Suprapubic skin (tissue), 4 donors: ENCODE measurements around the gene ANKRD11. TPM values are rescaled to one million over a fixed set of nuclear protein-coding genes. Genes with fewer than 3 reads are reported as not detected.

Experiments
- DNase-seq, 2 donors: peaks; one replicate each; pipeline ENCODE4 v3.0.0-alpha.2; 2019; ENCODE audit warnings: low spot score in 2 of 2
- H3K27ac ChIP-seq: fragments of 200-600 bp; sonication (generic); one replicate; pipeline ENCODE4 v1.5.1; 2019
- H3K27me3 ChIP-seq: fragments of 200-600 bp; sonication (generic); one replicate; pipeline ENCODE4 v1.5.1; 2019
- H3K36me3 ChIP-seq: fragments of 200-600 bp; sonication (generic); one replicate; pipeline ENCODE4 v1.5.1; 2019
- H3K4me1 ChIP-seq: fragments of 200-600 bp; sonication (generic); one replicate; pipeline ENCODE4 v1.5.1; 2019
- H3K4me3 ChIP-seq: fragments of 200-600 bp; sonication (generic); one replicate; pipeline ENCODE4 v1.5.1; 2019; ENCODE audit warnings: mild to moderate bottlenecking
- H3K9me3 ChIP-seq: fragments of 200-600 bp; sonication (generic); one replicate; pipeline ENCODE4 v1.5.1; 2019
- EP300 ChIP-seq: sonication (generic); formaldehyde crosslinking; IDR thresholded peaks from one replicate; pipeline ENCODE4 v1.6.1; 2017; ENCODE audit warnings: antibody characterized with exemption
- POLR2A ChIP-seq, 2 donors: fragments of 450-650 bp; IDR thresholded peaks; one replicate each; pipeline ENCODE4 v1.6.1; 2017; ENCODE audit warnings: antibody characterized with exemption in 2 of 2, mild to moderate bottlenecking in 2 of 2, moderate library complexity in 2 of 2
- POLR2AphosphoS5 ChIP-seq, 3 donors: sonication (generic); formaldehyde crosslinking; IDR thresholded peaks; one replicate each; pipeline ENCODE4 v1.6.1; 2017; ENCODE audit warnings: antibody characterized with exemption in 3 of 3
- WGBS: methylation state at CpG from one replicate; pipeline ENCODE4 v1.1.5; 2018; 5-methylcytosine and 5-hydroxymethylcytosine counted together
- total RNA-seq, 4 donors: library from RNA; depleted of rRNA; stranded (reverse); fragments of >200 nt; gene quantifications; one replicate each; pipeline ENCODE4 v1.1.0, GENCODE V29; 2016
- TF ChIP-seq, protein P1 (sequence below), 2 donors: fragments of 200-600 bp in 1 of 2; fragments of 450-650 bp in 1 of 2; sonication (generic) in 1 of 2; IDR thresholded peaks; one replicate each; pipeline ENCODE4 v1.5.1; 2016 to 2019; ENCODE audit warnings: antibody characterized with exemption in 2 of 2, mild to moderate bottlenecking in 1 of 2, moderate library complexity in 1 of 2

ANKRD11 gene
- total RNA-seq, 4 donors from 2014 or later = 85.4 to 212 (median 127) TPM

DNA sequence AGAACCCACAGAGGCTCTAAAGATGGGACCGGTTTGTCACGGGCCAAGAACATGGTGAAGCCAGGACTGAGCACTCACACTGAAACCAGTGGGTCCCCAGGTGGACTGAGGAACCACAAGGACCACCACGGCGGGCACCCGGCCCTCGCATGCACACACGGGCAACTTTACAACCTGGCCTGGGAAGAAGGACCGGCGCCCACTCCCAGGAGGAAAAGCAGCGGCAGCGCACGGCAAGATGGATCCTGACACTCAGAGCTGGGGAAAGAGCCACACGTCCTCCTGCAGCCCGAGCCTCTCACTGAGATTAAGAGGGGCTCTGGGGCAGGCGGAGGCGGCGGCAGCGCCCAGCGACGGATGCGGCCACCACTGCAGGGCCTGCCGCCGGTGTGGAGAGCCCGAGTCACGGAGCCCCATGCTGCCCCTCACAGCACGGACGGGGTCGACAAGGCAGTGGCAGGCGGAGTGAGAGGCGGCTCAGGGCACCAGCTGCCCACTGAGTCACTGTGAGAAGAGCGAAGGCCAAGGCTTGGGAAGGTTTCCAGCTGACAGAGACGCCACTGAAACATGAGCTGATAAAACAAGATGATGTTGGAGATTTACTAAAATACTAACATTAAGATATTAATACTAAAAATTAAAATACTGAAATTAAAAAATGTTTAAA lies 118.3 kb downstream of the ANKRD11 start:
- Histone ChIP-seq H3K4me3 (no peak overlapping the region), H3K27ac (no peak overlapping the region), H3K9me3 (no peaks in the 10 kb centered on the region), H3K4me1 (peaks cover 26% of the 10 kb centered on the region), H3K27me3 (no peaks in the 10 kb centered on the region), H3K36me3 (no peaks in the 10 kb centered on the region)
- TF ChIP-seq POLR2A (IDR thresholded peaks at IDR 0.05) (no peak), POLR2AphosphoS5 (IDR thresholded peaks at IDR 0.05) (no peak), EP300 (no peak)
- TF ChIP-seq, protein P1, sequence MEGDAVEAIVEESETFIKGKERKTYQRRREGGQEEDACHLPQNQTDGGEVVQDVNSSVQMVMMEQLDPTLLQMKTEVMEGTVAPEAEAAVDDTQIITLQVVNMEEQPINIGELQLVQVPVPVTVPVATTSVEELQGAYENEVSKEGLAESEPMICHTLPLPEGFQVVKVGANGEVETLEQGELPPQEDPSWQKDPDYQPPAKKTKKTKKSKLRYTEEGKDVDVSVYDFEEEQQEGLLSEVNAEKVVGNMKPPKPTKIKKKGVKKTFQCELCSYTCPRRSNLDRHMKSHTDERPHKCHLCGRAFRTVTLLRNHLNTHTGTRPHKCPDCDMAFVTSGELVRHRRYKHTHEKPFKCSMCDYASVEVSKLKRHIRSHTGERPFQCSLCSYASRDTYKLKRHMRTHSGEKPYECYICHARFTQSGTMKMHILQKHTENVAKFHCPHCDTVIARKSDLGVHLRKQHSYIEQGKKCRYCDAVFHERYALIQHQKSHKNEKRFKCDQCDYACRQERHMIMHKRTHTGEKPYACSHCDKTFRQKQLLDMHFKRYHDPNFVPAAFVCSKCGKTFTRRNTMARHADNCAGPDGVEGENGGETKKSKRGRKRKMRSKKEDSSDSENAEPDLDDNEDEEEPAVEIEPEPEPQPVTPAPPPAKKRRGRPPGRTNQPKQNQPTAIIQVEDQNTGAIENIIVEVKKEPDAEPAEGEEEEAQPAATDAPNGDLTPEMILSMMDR (IDR thresholded peaks at IDR 0.05) = no peak
- 95% methylated on average over 32 of the region's 32 CpGs for WGBS
- no peak for DNase-seq

DNA sequence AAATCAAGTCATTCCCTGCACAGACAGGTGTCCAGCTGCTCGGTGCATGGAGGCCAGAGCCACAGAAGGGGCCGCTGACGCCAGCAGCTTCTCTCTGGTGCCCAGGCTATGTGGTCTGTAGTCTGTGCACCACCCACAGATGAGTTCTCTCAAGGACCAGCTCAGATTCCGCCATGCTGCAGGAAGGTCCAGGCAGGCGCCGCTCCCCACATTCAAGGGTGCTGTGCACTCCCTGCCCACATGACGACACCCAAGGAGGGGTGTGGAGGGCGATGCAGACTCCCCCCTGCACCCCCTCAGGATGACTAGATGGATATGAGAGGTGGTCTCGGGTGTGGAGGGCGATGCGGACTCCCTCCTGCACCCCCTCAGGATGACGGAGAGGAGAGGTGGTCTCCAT lies 119.0 kb downstream of the ANKRD11 start:
- no peaks in the 10 kb centered on the region for H3K36me3 ChIP-seq
- H3K4me3 ChIP-seq = no peak overlapping the region
- DNase-seq = no peak
- H3K4me1 ChIP-seq = peaks cover 29% of the 10 kb centered on the region
- no peaks in the 10 kb centered on the region for H3K27me3 ChIP-seq
- TF ChIP-seq POLR2AphosphoS5 (IDR thresholded peaks at IDR 0.05) (no peak), POLR2A (IDR thresholded peaks at IDR 0.05) (no peak), EP300 (no peak)
- TF ChIP-seq, protein P1 (IDR thresholded peaks at IDR 0.05) = no peak
- H3K27ac ChIP-seq = no peak overlapping the region
- WGBS = 94% methylated on average over 4 of the region's 12 CpGs
- no peaks in the 10 kb centered on the region for H3K9me3 ChIP-seq

DNA sequence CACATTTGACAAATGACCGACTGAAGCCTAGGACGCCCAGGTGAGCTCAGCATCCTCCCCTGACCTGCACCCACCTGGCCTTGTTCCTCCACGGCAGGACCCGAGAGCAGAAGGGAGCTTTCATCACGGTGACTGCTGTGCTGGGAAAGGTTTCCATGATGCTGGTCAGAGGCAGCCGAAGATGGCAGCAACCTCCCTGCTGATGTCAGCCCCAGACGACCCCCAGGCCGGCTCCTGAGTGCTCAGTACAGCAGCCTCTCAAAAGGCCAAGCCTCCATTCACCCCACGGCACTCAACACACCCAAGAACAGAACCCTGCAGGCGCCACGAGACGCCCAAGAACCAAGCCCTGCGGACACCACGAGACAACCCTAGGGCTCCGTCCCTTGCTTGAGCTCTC lies 119.8 kb downstream of the ANKRD11 start:
- no peak overlapping the region for H3K27ac ChIP-seq
- no peak overlapping the region for H3K4me3 ChIP-seq
- WGBS = 77% methylated on average over 7 of the region's 15 CpGs
- H3K4me1 ChIP-seq = peaks cover 29% of the 10 kb centered on the region
- H3K9me3 ChIP-seq = no peaks in the 10 kb centered on the region
- no peak for DNase-seq
- H3K27me3 ChIP-seq = no peaks in the 10 kb centered on the region
- no peaks in the 10 kb centered on the region for H3K36me3 ChIP-seq
- TF ChIP-seq POLR2A (IDR thresholded peaks at IDR 0.05) (no peak), EP300 (no peak), POLR2AphosphoS5 (IDR thresholded peaks at IDR 0.05) (no peak)
- TF ChIP-seq, protein P1 (IDR thresholded peaks at IDR 0.05) = no peak

DNA sequence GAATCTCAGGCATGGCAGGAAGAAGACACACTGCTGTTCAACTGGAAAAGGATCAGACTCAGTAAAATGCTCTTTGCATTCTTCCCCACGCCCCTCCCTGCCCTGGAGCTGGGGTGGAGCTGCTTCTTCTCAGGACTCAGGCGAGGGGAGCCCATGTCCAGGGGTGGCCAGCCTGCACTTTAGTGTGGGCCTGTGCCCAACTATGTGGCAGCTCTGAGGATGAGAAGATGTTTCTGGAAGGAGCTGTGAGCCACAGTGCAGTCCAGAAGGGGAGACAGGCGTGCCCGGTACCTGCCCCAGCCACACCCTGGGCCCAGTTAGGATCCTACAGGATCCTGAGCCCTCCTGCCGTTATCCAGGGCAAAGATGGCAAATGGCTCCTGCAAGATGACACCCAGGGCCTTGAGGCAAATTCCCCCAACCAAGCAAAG lies 120.3 kb downstream of the ANKRD11 start:
- Histone ChIP-seq H3K27ac (no peak overlapping the region), H3K4me1 (peaks cover 33% of the 10 kb centered on the region), H3K4me3 (no peak overlapping the region), H3K9me3 (no peaks in the 10 kb centered on the region), H3K27me3 (no peaks in the 10 kb centered on the region), H3K36me3 (no peaks in the 10 kb centered on the region)
- WGBS = 24% methylated on average over 2 of the region's 5 CpGs
- TF ChIP-seq, protein P1 (IDR thresholded peaks at IDR 0.05) = no peak
- no peak for TF ChIP-seq POLR2AphosphoS5 (IDR thresholded peaks at IDR 0.05)
- no peak for DNase-seq

DNA sequence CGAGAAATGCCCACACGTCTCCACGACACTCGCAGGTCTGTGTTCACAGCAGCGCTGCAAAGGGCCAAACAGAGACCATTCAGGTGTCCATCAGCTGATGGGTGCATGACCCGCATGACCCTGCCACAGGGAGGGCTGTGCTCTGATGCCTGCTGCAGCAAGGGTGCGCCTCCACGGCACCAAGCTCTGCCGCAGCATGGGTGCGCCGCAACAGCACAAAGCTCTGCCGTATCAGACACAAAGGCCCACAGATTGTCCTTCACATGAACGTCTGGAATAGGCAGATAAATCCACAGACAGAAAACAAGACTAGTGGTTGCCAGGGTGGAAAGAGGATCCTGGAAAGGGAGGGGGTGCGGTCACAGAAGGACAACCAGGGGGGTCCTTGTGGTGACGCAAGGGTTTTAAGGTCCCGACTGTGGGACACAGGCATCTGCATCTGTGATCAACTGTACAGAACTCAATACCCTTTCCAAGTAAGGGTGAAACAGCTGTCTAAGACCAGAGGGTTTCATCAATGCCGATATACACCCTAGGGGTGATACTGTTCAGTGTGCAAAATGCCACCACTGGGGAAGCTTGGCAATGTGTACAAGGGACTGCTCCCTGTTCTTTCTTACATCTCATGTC lies 121.0 kb downstream of the ANKRD11 start:
- Histone ChIP-seq H3K27ac (no peak overlapping the region), H3K27me3 (no peaks in the 10 kb centered on the region), H3K36me3 (no peaks in the 10 kb centered on the region), H3K4me3 (no peak overlapping the region), H3K9me3 (no peaks in the 10 kb centered on the region), H3K4me1 (peaks cover 40% of the 10 kb centered on the region)
- DNase-seq = no peak
- no peak for TF ChIP-seq EP300
- TF ChIP-seq, protein P1 (IDR thresholded peaks at IDR 0.05) = no peak
- no peak for TF ChIP-seq POLR2A (IDR thresholded peaks at IDR 0.05)
- no peak for TF ChIP-seq POLR2AphosphoS5 (IDR thresholded peaks at IDR 0.05)
- WGBS = 81% methylated on average over 17 of the region's 17 CpGs
